ENCODE data around the gene FAN1.

Gene FAN1

GRCh38 chr15:30924353-30924752, 20.6 kb downstream of the FAN1 start:
- TF ChIP-seq CTCF (IDR thresholded peaks at IDR 0.05; ENCODE audit: insufficient read depth, low read depth, low read length, missing control alignments) = no peak
- no peak overlapping the region for H3K4me3 ChIP-seq (ENCODE audit: low read depth, low read length)
- no peak for DNase-seq (ENCODE audit: low read depth)

- no peak for TF ChIP-seq CTCF (IDR thresholded peaks at IDR 0.05; ENCODE audit: insufficient read depth, low read depth, low read length, missing control alignments)
- no peak overlapping the region for H3K4me3 ChIP-seq (ENCODE audit: low read depth, low read length)
- DNase-seq (ENCODE audit: low read depth) = no peak
These were observed 22.0 kb downstream of the FAN1 start for GRCh38 chr15:30925686-30926085.

GRCh38 chr15:30926161-30926560, 22.4 kb downstream of the FAN1 start:
- DNase-seq (ENCODE audit: low read depth) = no peak
- no peak overlapping the region for H3K4me3 ChIP-seq (ENCODE audit: low read depth, low read length)
- no peak for TF ChIP-seq CTCF (IDR thresholded peaks at IDR 0.05; ENCODE audit: insufficient read depth, low read depth, low read length, missing control alignments)

- no peak for TF ChIP-seq CTCF (IDR thresholded peaks at IDR 0.05; ENCODE audit: insufficient read depth, low read depth, low read length, missing control alignments)
- DNase-seq (ENCODE audit: low read depth) = no peak
- no peak overlapping the region for H3K4me3 ChIP-seq (ENCODE audit: low read depth, low read length)
These were observed 23.5 kb downstream of the FAN1 start for GRCh38 chr15:30927148-30927761.

GRCh38 chr15:30928076-30928475, 24.4 kb downstream of the FAN1 start:
- no peak for TF ChIP-seq CTCF (IDR thresholded peaks at IDR 0.05; ENCODE audit: insufficient read depth, low read depth, low read length, missing control alignments)
- DNase-seq (ENCODE audit: low read depth) = no peak
- H3K4me3 ChIP-seq (ENCODE audit: low read depth, low read length) = no peak overlapping the region

GRCh38 chr15:30929064-30929669, 25.5 kb downstream of the FAN1 start:
- H3K4me3 ChIP-seq (ENCODE audit: low read depth, low read length) = no peak overlapping the region
- no peak for TF ChIP-seq CTCF (IDR thresholded peaks at IDR 0.05; ENCODE audit: insufficient read depth, low read depth, low read length, missing control alignments)
- no peak for DNase-seq (ENCODE audit: low read depth)

- H3K4me3 ChIP-seq (ENCODE audit: low read depth, low read length) = no peak overlapping the region
- TF ChIP-seq CTCF (IDR thresholded peaks at IDR 0.05; ENCODE audit: insufficient read depth, low read depth, low read length, missing control alignments) = no peak
- DNase-seq (ENCODE audit: low read depth) = no peak
These were observed 26.3 kb downstream of the FAN1 start for GRCh38 chr15:30929982-30930381.

Data from GM12865 (cell line).